HPDE6-E6E7 (cell line): ENCODE measurements around the gene TTF1.
A peak's percentile ranks its signal among the peaks of the same experiment; 100 is the strongest.

Experiments used
- DNase-seq: peaks from one replicate; pipeline ENCODE4 v3.0.0; 2011; ENCODE audit warnings: missing footprints; ENCODE audit errors: extremely low spot score

TTF1 gene, protein sequence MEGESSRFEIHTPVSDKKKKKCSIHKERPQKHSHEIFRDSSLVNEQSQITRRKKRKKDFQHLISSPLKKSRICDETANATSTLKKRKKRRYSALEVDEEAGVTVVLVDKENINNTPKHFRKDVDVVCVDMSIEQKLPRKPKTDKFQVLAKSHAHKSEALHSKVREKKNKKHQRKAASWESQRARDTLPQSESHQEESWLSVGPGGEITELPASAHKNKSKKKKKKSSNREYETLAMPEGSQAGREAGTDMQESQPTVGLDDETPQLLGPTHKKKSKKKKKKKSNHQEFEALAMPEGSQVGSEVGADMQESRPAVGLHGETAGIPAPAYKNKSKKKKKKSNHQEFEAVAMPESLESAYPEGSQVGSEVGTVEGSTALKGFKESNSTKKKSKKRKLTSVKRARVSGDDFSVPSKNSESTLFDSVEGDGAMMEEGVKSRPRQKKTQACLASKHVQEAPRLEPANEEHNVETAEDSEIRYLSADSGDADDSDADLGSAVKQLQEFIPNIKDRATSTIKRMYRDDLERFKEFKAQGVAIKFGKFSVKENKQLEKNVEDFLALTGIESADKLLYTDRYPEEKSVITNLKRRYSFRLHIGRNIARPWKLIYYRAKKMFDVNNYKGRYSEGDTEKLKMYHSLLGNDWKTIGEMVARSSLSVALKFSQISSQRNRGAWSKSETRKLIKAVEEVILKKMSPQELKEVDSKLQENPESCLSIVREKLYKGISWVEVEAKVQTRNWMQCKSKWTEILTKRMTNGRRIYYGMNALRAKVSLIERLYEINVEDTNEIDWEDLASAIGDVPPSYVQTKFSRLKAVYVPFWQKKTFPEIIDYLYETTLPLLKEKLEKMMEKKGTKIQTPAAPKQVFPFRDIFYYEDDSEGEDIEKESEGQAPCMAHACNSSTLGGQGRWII

DNA sequence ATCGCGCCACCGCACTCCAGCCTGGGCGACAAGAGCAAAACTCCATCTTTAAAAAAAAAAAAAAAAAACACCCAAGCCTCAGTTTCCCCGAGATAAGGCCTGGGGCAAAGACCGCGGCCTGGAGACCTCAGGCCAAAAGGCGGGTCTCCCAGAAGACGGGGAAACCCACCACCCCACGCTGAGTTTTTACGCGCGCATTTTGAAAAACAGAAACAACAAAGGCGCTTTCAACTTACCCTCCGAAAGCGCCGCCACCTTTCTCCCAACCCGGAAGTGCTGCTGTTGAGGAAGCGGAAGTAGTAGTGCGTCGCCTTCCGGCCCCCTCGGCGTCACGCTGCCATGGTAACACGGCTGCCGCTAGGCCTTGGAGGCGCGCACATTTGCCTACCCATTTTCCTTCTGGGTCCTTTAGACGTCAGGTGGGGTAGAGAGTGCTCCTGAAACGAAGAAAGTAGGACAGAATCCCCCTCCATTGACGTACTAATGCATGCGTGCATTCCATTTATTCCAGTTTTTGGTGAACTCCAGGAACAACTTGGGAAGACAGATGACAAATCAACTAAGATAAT, at the start of gene TTF1:
TSS of gene TTF1 (minus strand) at position 287 of the 569 bp plus-strand sequence. CDS start 4,019 bp downstream, outside the sequence.
- peak; percentile 92 for DNase-seq

DNA sequence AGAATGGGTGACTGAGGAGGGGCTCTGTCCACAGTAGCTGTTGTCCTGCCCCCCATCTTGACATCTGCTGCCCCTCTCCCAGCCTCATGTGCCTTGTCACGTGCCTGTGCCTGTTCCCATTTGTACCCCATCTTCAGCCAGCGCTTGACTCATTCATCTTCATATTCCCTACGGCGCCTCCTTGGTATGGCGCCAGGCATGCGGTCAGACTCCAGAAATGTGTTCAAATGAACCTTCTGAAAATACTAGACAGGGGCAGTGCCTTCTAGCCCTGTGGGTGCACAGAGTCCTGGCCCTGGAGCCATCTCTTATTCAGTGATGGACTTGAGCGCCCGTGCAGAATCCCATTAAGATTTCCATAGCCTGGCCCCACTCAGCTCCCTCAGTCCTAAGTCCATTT, 49.6 kb upstream of the TTF1 start:
- no peak for DNase-seq

DNA sequence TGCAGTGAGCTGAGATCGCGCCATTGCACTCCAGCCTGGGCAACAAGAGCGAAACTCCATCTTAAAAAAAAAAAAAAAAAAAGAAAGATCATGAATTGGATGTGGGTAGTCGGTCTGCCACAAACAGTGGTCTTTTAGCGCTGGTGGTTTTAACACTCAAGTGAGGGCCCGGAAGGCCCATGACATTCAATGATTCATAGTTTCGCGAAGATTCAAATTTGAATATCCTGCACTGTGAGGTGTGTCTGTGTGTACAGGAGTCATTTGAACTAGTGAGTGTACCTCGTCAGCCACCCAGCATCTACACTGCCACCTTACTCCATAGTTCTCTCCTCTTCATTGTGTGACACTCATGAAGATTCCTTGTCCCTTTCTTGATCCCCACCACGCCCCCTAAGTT, 44.6 kb upstream of the TTF1 start:
- DNase-seq, result no peak

DNA sequence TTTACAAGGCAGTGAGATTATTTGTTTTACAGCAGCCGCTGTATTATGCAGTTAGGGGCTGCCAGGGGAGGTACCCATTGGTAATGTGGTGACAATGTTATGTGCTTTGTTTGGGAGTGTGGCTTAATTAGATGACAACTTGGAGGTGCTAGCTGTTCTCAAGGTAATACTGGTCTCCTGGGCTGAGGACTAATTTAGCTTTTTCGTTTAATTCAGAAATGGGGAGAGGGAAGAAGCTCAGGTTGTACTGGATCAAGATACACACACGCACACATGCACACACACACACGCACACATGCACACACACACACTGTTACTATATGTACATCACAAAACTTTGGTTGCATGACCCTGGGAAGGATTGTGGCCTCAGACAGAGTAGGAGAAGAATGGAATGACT, 41.3 kb upstream of the TTF1 start:
- DNase-seq, result no peak

DNA sequence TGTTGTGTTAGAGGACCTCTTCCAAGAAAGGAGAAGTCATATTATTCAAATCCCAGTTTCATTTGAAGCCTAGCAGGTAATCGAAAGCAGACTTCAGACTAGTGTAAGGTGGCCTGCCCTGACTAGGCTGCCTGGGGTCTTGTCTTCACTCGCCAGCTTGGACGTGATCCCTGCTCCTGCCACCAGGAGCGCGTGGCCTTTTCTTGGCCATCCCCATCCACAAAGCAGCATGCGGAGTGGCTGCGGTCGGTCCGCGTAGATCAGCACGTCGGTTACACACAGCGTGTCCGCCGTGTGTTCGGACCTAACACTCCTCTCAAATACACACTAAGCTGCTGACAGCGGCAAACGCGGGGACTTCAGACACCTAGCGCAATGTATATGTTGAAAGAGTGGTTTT, 40.7 kb upstream of the TTF1 start:
- DNase-seq, result no peak

DNA sequence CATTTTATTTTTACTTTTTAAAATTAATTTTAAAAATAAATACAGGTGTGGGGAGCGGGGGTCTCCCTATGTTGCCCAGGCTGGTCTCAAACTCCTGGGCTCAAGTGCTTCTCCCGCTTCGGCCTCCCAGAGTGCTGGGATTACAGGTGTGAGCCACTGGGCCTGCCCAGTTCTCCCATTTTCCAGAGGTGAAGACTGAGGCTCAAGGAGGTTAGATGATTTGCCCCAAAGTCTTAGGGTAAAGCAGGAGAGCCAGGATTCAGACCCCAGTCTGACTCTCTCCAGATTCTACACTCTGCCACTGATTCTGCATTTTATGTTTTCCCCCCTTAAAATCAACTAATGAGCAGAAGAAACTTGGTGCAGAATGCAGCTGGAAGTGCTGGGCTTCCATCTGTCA, 40.2 kb upstream of the TTF1 start:
- no peak for DNase-seq

DNA sequence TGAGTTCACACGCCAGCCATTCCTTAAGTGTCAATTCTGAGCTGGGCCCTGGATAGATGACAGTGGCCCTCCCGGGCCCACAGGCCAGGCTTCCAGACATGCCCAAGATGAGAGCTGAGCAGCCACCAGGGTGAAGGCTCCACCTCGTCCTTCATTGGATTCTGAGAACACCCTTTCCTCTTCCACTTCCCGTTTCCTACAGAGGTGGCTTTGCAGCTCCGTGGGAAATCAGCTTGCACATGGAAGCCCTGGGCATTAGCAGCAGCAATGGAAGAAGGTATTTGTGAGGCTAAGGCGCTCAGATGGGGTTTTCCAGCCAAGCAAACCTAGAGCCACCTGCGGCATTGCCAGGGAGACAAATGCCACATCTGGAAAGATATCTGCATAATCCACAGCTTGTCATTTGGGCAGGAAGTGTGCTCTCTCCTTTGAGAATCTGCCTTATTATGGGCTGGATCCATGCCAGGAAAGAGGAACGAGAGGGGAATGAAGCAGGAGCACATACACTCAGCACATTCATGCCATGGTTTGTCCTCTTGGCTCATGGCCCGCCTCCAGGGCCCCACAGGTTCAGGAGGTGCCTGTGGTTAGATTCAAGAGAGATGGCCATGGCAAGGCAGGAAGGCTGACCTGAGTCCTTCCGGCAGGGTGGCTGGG, 37.4 kb upstream of the TTF1 start:
- no peak for DNase-seq

DNA sequence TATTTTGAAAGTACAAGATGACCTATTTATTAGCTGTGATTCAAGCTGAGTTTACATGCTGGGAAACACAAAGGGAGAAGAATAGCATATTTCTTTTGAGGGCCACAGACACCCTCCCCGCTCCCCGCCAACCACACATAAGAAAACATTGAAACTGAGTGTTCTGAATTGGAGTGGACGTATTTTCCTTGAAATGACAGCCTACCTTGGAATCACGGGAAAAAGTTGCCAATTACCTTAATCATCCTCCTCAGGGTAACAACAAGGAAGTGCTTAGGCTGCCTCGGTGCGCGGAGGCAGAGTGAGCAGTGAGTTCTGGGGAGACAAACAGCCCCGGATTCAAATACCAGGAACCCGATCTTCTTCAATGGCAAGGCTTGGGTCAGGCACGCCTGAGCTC, 34.8 kb upstream of the TTF1 start:
- no peak for DNase-seq

DNA sequence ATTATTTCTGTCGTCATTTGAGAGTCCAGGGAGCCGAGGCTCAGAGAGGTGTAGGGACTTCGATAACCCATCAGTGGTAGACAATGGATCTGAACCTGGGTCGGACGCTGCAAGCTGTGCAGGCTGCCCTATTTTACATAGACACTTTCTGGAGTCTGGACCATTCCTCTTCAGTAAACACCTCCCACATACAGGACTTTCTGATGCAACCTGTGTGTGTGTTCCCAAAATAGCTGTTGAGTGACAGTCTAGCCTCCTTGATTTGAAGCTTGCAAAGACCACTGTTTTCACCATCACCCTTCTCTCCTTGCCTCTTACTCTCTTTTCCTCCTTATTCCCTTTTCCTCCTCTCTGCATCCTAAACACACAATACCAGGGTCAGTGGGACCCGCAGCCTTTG, 34.1 kb upstream of the TTF1 start:
- DNase-seq, result no peak

DNA sequence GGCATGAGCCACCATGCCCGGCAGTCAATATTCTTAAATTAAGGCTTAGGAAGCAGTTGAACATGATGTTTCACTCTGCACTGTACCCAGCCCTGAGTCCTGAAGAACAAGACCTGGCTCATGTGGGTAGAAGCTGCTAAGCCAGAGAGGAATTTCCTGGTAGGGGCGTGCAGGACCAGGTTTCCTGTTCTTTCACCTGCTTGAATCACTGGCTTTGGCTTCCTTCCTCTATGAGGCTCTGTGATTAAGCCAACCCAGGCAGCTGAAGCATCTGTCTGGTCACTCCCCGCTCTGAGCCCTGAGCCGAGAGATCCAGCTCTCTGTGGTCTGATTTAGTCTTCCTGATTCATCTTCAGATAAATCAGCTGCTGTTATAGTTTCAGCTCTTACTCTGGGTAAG, 32.5 kb upstream of the TTF1 start:
- peak; percentile 19 for DNase-seq

DNA sequence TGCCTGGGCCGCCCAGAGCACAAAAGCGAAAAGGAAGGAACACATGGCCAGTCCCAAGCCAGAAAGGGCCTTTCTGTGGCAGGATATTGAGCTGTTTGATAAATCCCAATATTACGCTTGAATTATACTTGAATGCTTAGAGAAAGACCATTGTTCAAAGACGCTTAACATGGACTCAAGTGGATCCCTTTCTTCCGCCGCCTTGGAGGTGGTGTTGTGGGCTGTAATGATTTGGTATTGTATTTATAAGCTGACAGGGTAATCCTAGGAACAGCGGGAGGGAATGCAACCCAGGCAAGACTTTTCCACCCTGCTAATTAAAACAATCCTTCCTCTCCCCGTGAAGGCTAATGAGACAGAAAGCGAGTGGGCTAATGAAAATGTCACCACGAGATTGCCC, 28.2 kb upstream of the TTF1 start:
- DNase-seq, result no peak

DNA sequence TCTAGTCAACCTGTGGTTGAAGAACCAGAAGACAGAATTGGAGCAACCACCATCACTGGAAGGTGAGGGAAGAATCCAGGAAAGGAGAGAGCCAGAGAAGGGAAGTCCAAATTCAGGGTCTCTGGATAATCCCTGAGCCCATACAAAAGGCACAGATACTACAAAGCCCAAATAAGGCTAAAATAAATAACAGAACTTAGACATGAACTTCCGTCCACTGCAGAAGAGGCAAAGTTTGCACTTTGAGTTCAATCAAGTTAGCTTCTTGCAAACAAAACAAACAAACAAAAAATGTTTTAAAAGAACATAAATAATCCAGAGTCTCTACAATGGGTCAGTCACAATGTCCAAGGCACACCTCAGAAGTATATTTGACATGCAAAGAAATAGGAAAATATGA, 24.4 kb upstream of the TTF1 start:
- no peak for DNase-seq

DNA sequence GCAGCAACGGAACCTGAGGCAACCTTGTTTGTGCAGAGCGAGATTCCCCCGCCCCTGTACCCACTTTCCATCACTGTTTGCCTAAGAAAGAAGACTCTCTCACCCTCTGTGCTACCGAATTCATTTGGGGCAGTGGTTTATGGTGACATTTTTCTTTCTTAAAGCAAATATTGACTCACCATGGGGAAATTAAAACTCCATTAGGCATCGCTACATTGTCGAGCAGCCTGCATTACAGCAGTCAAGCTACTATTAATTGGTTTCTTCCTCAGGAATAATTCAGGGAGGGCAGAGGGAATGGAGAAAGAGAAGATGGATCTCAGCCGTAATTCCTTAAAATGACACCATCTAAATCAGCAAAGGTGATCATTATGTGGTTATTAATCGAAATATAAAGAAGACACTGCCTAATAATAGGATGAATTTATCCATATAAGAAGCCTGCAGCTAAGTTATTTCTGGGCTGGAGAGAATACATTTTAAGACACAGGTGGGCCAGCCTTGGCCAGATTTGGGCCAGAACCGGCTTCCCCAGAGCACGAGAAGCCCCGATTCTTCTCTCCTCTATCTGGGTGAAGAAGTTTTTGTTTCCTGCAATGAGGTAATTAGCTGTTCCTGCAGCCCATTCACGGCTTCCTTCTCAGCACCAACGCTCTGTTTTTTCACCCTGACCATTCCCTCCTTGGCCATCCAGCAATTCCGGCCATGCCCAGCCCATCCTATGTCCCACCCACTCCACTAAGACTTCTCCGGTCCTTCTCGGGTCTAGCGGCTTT, 20.2 kb upstream of the TTF1 start:
- no peak for DNase-seq

DNA sequence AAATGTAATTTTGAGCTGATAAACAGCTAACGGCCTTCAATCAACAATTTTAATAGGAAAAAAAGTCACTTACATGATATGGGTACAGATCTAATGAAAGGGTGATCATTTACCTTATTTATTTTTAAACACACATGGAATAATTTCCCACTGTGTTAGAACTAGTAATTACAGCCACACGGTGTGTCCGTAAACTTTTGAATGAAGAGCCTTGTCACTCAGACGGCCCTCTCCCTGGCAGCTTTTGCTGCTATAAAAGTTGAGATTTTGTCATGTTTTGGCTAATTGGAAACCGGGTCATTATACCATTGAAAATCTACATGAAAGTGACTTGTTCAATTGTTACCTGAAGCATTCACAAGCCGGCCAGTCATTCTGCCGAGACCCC, 19.0 kb upstream of the TTF1 start:
- no peak for DNase-seq

DNA sequence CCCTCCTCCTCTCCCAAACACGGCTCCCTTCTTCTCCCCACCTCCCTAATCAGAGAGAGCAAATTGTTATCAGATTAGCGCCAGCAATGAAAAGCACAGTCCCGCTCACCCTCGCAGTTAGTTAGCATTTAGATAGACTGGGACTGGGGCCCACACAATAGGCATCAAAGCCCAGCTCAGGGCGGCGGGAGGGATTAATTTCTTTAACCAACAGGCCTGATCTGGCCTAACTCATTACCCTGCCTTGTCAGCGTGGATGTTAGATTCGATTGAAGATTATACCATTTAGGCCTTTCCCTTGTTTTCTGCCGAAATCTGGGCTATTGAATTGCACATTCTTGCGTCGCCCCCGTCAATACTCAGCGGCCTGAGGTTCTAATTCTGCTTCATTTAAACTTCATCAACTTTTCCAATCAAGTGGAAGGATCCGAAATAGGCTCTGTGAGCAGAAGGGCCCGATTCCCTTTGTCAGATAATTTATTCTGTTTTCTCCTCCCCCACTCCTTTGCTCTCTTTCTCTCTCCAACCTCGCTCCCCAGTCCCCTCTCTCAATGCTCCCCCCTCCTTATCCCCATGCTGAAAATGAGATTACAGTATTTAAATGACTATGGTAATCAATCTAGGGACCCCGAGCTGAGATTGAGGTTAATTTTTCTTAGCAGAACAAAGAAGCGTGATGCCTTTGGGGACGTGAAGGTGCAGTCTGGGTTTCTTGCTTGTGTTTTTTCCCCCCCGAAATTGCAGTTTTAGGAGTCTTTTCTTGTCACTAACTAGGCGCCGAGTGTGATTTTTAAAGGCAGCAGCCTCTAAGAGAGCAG, 18.4 kb upstream of the TTF1 start:
- no peak for DNase-seq

DNA sequence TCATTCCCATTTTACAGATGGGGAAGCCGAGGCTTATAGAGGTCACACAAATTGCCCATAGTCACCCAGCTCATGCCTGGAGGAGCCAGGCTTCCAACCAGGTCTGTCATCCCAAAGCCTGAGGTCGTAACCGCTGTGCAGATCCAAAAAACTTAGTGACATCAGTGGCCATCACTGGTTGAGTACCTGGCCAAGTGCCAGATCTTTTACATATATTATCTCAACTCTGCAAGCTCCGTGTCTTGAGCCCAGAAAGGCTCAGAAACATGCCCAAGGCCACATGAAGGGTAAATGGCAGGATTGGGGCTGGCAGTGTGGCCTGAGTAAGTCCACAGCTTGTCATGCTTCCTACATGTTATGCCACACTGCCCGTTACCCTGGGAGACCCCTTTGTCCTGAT, 16.9 kb upstream of the TTF1 start:
- DNase-seq, result no peak

DNA sequence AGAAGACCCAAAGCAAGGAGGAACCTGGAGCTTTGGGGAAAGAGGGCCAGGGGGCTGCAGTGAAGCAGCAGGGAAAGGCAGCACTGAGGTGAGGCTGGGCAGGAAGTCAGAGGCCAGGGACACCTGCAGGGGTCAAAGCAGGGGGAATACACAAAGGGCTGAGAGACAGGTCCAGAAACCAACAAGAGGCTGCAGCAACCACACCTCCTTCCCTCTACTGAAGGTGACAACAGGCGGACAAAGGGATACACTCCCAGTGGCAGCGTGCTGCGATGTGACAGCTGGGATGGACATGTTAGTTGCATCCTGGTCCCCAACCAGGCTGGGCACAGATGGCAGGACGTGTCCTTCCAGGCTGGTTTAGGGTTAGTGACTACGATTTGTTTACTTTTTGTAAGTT, 15.9 kb upstream of the TTF1 start:
- no peak for DNase-seq

DNA sequence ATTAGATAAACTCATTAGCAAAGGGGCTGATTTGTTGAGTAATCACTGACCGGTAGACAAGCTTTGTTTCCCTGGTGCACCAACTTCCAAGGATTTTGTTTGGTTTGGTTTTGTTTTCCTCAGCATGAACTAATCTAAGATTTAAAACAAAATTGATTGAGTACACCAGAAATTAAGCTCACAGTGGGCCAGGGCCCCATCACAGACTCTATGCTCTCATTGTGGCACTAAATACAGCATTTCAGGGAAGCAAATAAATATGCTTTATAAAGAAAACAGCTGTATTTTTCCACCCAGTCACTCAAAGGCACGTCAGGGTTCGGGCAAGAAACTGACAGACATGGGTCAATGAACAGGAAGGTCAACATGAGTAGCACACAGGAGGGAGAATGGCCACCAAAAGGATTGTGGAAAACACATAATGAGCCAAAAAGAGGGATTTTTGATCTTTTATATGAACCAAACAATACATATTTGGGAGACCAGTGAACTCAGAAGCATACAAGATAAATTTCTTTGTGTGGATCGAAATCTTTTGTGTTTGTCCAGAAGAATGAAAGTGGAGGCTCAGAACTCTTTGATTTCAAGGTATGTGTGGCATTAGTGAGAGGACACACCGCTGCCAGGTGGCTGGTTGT, 12.2 kb upstream of the TTF1 start:
- DNase-seq, result no peak

DNA sequence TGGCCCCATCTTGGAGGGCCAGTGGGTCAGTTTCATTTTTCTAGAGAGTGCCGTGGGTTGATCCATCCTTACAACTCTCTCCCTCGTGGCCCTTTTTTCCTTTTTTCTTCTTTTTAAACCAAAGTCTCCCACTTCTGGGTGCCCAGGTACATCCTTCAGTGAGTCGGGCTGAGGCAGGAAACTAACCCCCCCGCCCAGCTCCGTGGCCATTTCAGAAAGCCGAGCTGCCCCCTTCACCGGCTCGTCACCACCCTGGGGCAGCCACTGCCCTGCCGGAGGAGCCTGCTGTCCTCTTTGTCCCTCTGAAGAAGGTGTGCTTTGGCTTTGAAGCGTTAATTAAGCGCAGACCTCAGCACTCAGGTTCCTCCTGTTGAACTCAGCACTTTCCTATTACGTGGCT, 8.5 kb upstream of the TTF1 start:
- no peak for DNase-seq

DNA sequence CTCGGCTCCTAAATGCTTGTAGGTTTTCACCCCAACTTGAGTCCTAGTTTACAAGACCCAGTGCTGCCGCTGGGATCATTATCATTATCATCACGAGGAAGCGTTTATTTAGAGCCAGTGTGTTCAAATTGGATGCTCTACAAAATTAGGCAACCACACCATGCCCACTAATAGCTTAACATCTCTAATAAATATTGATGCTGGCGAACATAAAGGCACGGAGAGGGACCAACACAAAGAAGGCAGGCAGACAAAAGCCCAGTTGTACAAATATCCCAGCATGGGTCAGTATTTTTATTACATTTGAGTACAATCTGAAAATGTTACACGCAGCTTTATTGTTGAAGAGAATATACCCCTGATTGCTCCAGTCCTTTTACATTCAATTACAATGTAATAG, 8.1 kb upstream of the TTF1 start:
- no peak for DNase-seq
